Peyer's patch (tissue), 4 donors: ENCODE results near the gene HES4. TPM values are rescaled to one million over a fixed set of nuclear protein-coding genes. Genes with fewer than 3 reads are reported as not detected.
"Not testable (repeated sequence)": the region's sequence is repeated elsewhere in the genome, so short reads cannot be mapped to it uniquely, and the experiment has no call there.

Experiments
- DNase-seq, 3 donors: peaks; one replicate each; pipeline ENCODE4 v3.0.0-alpha.2; 2017 to 2019
- H3K27ac ChIP-seq, 4 donors: fragments of 200-600 bp; sonication (generic); one replicate each; pipeline ENCODE4 v1.5.1; 2016 to 2019
- H3K27me3 ChIP-seq, 2 donors: fragments of 200-600 bp; sonication (generic); one replicate each; pipeline ENCODE4 v1.5.1; 2019
- H3K36me3 ChIP-seq, 3 donors: fragments of 200-600 bp; sonication (generic); one replicate each; pipeline ENCODE4 v1.5.1; 2016 to 2019
- H3K4me1 ChIP-seq, 4 donors: fragments of 200-600 bp; sonication (generic); one replicate each; pipeline ENCODE4 v1.5.1; 2016 to 2019
- H3K4me3 ChIP-seq, 4 donors: fragments of 200-600 bp; sonication (generic); 1 replicate in 3 of 4; 2 replicates in 1 of 4; pipeline ENCODE4 v1.5.1; 2016 to 2019; ENCODE audit warnings: mild to moderate bottlenecking in 1 of 4
- H3K9me3 ChIP-seq, 4 donors: fragments of 200-600 bp; sonication (generic); one replicate each; pipeline ENCODE4 v1.5.1; 2016 to 2019; ENCODE audit warnings: mild to moderate bottlenecking in 1 of 4
- POLR2A ChIP-seq, 2 donors: fragments of 450-650 bp; IDR thresholded peaks; one replicate each; pipeline ENCODE4 v1.5.1; 2017; ENCODE audit warnings: antibody characterized with exemption in 2 of 2, mild to moderate bottlenecking in 2 of 2, moderate library complexity in 2 of 2
- total RNA-seq, 4 donors: library from RNA; depleted of rRNA; stranded (reverse); fragments of >200 nt; gene quantifications; one replicate each; pipeline ENCODE4 v1.1.0, GENCODE V29; 2016
- TF ChIP-seq, protein P1 (sequence below), 6 experiments: fragments of 450-650 bp in 4 of 6; fragments of 200-600 bp in 2 of 6; sonication (generic) in 1 of 6; IDR thresholded peaks; one replicate each; pipeline ENCODE4 v1.5.1; 2017 to 2019; ENCODE audit warnings: antibody characterized with exemption in 6 of 6, mild to moderate bottlenecking in 3 of 6, moderate library complexity in 1 of 6

Gene HES4
- total RNA-seq, 4 donors from 2014 or later: 3.9 to 12.4 (median 7.7) TPM

DNA sequence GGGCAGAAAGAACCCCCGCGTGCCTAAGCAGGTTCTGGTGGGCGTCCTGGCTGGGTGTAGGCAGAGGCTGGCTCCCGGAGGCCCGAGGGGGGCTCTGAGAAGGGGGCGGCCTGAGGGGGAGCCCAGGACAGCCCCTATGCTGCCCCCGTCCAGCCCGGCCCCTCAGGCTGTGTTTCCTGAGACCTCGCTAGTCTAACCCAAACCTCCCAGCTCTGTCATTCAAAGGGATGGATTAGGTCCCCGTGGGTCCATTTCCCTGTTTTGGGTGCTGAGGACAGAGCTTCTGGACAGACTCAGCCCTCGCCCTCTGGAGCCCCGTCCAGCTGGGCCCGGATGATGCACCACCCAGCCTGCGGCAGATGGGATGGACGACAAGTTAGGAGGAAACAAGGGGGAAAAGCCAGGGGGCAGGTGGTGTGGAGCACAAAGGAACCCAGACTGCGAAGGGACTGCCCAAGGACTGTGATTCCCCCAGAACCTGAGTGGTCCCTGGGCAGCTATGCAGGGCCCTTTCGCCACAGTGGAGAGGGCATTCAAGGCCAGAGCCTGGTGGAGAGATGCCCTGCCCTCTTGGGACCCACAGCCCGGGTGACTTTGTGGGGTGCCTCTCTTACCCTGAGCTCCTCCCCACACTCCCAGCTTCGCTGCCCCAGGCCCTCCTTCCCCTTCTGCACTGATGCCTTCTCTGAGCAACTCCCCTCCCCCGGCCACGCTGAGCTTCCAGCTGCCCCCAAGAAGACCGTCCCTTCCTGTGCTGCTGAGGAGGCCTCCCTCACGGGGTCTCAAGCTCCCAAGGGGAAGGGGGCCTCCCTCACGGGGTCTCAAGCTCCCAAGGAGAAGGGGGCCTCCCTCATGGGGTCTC, 2.8 kb downstream of the HES4 start:
- Histone ChIP-seq H3K4me1 (peaks cover 0 to 41% (median 25%) of the 10 kb centered on the region in 4 donors), H3K27me3 (peaks cover 0 to 30% of the 10 kb centered on the region in 2 donors), H3K9me3 (peaks cover 0 to 2% (median 0%) of the 10 kb centered on the region in 4 donors), H3K36me3 (no peaks in the 10 kb centered on the region), H3K4me3 (no peak overlapping the region), H3K27ac (no peak overlapping the region)
- peak in 1 of 3 donors; percentile 50 for DNase-seq
- no peak for TF ChIP-seq POLR2A (IDR thresholded peaks at IDR 0.05)
- TF ChIP-seq, protein P1, sequence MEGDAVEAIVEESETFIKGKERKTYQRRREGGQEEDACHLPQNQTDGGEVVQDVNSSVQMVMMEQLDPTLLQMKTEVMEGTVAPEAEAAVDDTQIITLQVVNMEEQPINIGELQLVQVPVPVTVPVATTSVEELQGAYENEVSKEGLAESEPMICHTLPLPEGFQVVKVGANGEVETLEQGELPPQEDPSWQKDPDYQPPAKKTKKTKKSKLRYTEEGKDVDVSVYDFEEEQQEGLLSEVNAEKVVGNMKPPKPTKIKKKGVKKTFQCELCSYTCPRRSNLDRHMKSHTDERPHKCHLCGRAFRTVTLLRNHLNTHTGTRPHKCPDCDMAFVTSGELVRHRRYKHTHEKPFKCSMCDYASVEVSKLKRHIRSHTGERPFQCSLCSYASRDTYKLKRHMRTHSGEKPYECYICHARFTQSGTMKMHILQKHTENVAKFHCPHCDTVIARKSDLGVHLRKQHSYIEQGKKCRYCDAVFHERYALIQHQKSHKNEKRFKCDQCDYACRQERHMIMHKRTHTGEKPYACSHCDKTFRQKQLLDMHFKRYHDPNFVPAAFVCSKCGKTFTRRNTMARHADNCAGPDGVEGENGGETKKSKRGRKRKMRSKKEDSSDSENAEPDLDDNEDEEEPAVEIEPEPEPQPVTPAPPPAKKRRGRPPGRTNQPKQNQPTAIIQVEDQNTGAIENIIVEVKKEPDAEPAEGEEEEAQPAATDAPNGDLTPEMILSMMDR (IDR thresholded peaks at IDR 0.05): no peak

DNA sequence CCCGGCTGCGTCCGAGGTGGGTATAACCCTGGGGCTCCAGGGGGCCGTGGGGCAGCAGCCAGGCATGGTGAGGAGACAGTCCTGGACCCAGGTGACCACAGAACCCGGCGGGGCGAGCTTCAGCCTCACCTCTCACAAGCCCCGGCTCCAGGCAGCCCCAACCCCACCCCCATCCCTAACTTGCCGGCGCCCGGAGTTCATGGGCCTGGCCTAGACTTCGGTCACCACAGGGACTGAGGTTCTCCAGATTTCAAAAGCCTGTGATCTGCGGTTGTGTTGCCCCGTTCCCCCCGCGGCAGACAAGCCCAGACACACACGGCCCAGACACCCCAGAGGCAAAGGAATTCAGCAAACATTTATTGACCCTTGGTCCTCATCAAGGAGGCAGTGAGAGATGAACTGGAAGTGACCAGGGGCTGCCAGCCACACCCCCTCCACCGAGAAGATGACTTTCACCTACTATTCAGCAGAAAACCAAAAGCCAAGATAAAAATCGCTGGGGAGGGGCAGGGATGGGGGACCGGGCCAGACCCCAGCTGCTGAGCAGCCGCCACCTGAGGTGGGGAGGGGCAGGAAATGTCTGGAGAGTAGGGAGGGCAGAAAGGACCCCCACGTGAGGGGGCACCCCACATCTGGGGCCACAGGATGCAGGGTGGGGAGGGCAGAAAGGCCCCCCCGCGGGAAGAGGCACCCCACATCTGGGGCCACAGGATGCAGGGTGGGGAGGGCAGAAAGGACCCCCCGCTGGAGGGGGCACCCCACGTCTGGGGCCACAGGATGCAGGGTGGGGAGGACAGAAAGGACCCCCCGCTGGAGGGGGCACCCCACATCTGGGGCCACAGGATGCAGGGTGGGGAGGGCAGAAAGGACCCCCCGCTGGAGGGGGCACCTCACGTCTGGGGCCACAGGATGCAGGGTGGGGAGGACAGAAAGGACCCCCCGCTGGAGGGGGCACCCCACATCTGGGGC, 3.9 kb downstream of the HES4 start:
- Histone ChIP-seq H3K9me3 (peaks cover 0 to 9% (median 0%) of the 10 kb centered on the region in 4 donors), H3K4me3 (no peak overlapping the region), H3K27ac (no peak overlapping the region), H3K4me1 (peaks cover 0 to 30% (median 17%) of the 10 kb centered on the region in 4 donors), H3K27me3 (peaks cover 0 to 30% of the 10 kb centered on the region in 2 donors), H3K36me3 (no peaks in the 10 kb centered on the region)
- TF ChIP-seq, protein P1 (IDR thresholded peaks at IDR 0.05): no peak
- TF ChIP-seq POLR2A (IDR thresholded peaks at IDR 0.05): no peak
- DNase-seq: no peak

DNA sequence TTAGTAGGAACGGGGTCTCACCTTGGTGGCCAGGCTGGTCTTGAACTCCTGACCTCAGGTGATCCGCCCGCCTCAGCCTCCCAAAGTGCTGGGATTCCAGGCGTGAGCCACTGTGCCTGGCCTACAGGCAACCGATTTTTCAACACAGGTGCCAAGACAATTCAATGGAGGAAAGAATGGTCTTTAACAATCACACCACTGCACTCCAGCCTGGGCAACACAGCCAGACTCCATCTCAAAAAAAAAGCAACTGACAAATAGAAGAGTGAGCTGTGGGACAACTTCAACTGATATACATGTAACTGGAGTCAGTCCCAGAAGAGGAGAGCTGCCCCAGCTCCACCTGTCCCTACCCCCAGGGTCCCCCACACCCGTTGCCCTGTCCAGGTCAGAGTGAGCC, 5.4 kb downstream of the HES4 start:
- H3K4me1 ChIP-seq: peaks cover 0 to 16% (median 10%) of the 10 kb centered on the region in 4 donors
- not testable (repeated sequence) for H3K27ac ChIP-seq, H3K9me3 ChIP-seq, H3K4me3 ChIP-seq, DNase-seq, H3K36me3 ChIP-seq
- peaks cover 0 to 23% of the 10 kb centered on the region in 2 donors for H3K27me3 ChIP-seq

DNA sequence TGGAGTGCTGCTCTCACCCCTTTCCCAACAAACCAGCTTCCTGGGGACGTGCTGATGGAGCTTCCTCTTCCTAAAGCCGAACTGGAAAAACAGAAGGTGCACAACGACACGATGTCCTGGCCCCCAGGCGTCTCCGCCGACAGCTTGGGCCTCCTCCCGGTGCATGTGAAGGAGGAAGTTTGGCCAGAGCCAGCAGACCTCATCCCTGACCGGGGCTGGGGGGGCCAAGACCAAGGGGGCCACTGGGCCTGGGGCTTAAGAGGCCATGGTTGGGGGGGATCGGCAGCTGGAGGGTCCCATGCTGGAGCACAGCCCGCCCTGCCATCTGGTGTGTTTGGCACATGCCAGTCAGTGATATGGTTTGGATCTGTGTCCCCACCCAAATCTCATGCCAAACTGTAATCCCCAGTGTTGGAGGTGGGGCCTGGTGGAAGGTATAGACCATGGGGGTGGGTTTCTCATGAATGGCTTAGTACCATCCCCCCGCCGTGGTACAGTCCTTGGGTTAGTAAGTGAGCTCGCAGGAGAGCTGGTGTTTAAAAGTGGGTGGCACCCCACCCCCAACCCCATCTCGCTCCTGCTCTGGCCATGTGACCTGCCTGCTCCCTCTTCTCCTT, 6.4 kb downstream of the HES4 start:
- H3K9me3 ChIP-seq: peaks cover 0 to 9% (median 0%) of the 10 kb centered on the region in 4 donors
- no peak overlapping the region for H3K27ac ChIP-seq
- TF ChIP-seq POLR2A (IDR thresholded peaks at IDR 0.05): no peak
- TF ChIP-seq, protein P1 (IDR thresholded peaks at IDR 0.05): no peak
- DNase-seq: no peak
- H3K4me1 ChIP-seq: peaks cover 0 to 5% (median 3%) of the 10 kb centered on the region in 4 donors
- H3K27me3 ChIP-seq: peaks cover 0 to 13% of the 10 kb centered on the region in 2 donors
- no peak overlapping the region for H3K4me3 ChIP-seq
- no peaks in the 10 kb centered on the region for H3K36me3 ChIP-seq

DNA sequence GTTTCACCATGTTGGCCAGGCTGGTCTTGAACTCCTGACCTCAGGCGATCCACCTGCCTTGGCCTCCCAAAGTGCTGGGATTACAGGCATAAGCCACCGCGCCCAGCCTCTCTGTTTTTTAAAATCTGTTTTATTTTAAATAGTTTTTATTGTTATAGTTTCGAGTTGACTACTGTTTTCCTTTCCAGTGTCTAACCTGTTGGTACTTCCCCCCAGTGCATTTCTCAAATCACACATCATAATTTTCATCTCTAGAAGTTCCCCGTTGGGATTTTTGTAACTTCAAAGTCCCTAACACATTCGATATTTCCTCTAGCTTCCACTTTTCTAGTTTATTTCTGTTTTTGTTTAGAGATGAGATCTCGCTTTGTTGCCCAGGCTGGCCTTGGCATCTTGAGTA, 7.5 kb downstream of the HES4 start:
- Histone ChIP-seq H3K27ac (no peak overlapping the region), H3K9me3 (peaks cover 0 to 9% (median 0%) of the 10 kb centered on the region in 4 donors), H3K4me1 (no peaks in the 10 kb centered on the region), H3K36me3 (no peaks in the 10 kb centered on the region), H3K4me3 (no peak overlapping the region), H3K27me3 (peaks cover 0 to 2% of the 10 kb centered on the region in 2 donors)
- DNase-seq: no peak
- TF ChIP-seq, protein P1 (IDR thresholded peaks at IDR 0.05): no peak
- TF ChIP-seq POLR2A (IDR thresholded peaks at IDR 0.05): no peak
